Activated CD4-positive, alpha-beta memory T cell treated with anti-CD3 and anti-CD28 coated beads, Interleukin-2, amount 10 ng/mL, durations not matched to agents 7 days and 5 days (primary cell): ENCODE results near the gene IL34. TPM values are rescaled to one million over a fixed set of nuclear protein-coding genes. Genes with fewer than 3 reads are reported as not detected.
"Not testable (repeated sequence)": the region's sequence is repeated elsewhere in the genome, so short reads cannot be mapped to it uniquely, and the experiment has no call there.

Experiments
- CTCF ChIA-PET: fragments of 350-600 bp; sonication (Branson Sonifier 250); formaldehyde crosslinking; loops from one replicate; lab custom pipeline; 2021; ENCODE audit warnings: antibody characterized with exemption, inconsistent platforms; lab: Charles Lee
- POLR2A ChIA-PET: fragments of 350-600 bp; sonication (Branson Sonifier 250); formaldehyde crosslinking; loops from one replicate; lab custom pipeline; 2021; ENCODE audit warnings: antibody characterized with exemption; lab: Charles Lee
- DNase-seq: peaks from one replicate; pipeline ENCODE4 v3.0.0-alpha.2; 2020
- H3K27ac Mint-ChIP-seq: one replicate; pipeline ENCODE4 v1.8.0; 2021; ENCODE audit warnings: mild to moderate bottlenecking, mixed read lengths
- H3K27me3 Mint-ChIP-seq: one replicate; pipeline ENCODE4 v1.8.0; 2021; ENCODE audit warnings: mixed read lengths
- H3K36me3 Mint-ChIP-seq: one replicate; pipeline ENCODE4 v1.8.0; 2021; ENCODE audit warnings: low read depth, mixed read lengths
- H3K4me1 Mint-ChIP-seq: one replicate; pipeline ENCODE4 v1.8.0; 2021; ENCODE audit warnings: mixed read lengths
- H3K4me3 Mint-ChIP-seq: one replicate; pipeline ENCODE4 v1.8.0; 2021; ENCODE audit warnings: mild to moderate bottlenecking, mixed read lengths
- H3K9me3 Mint-ChIP-seq: one replicate; pipeline ENCODE4 v1.8.0; 2021; ENCODE audit warnings: mixed read lengths
- total RNA-seq, 2 experiments: library from RNA; stranded (reverse); gene quantifications; one replicate each; pipeline ENCODE4 v1.2.3, GENCODE V29; 2021

IL34 gene
- total RNA-seq, 2 experiments from 2014 or later: not detected

GRCh38 chr16:70665113-70665694 lies 18.8 kb downstream of the IL34 start:
- Mint-ChIP-seq H3K9me3 (no peaks in the 10 kb centered on the region), H3K27me3 (no peaks in the 10 kb centered on the region), H3K27ac (no peak overlapping the region), H3K4me3 (no peak overlapping the region), H3K4me1 (peaks cover 3% of the 10 kb centered on the region), H3K36me3 (no peaks in the 10 kb centered on the region)
- ChIA-PET POLR2A (no interaction called here), CTCF (no interaction called here)
- no peak for DNase-seq

GRCh38 chr16:70665806-70666735 lies 19.7 kb downstream of the IL34 start:
- Mint-ChIP-seq H3K36me3 (no peaks in the 10 kb centered on the region), H3K4me1 (no peaks in the 10 kb centered on the region), H3K4me3 (no peak overlapping the region), H3K9me3 (no peaks in the 10 kb centered on the region), H3K27ac (no peak overlapping the region), H3K27me3 (no peaks in the 10 kb centered on the region)
- DNase-seq: no peak
- ChIA-PET POLR2A (interaction anchor here (0.6 kb wide), 1 partner anchor 105 kb away, joined by 3 read pairs; no protein-coding TSS in a partner anchor), CTCF (interaction anchor here (0.9 to 2.6 kb wide), 2 partner anchors 12 to 105 kb away, joined by 5 to 8 read pairs; no protein-coding TSS in a partner anchor)

GRCh38 chr16:70670175-70670574 lies 23.8 kb downstream of the IL34 start:
- POLR2A ChIA-PET: no interaction called here
- H3K27me3 Mint-ChIP-seq: peaks cover 3% of the 10 kb centered on the region
- no peaks in the 10 kb centered on the region for H3K9me3 Mint-ChIP-seq
- no peak for DNase-seq
- no peak overlapping the region for H3K27ac Mint-ChIP-seq
- no peaks in the 10 kb centered on the region for H3K4me1 Mint-ChIP-seq
- H3K36me3 Mint-ChIP-seq: no peaks in the 10 kb centered on the region
- no peak overlapping the region for H3K4me3 Mint-ChIP-seq
- CTCF ChIA-PET: no interaction called here

GRCh38 chr16:70670938-70671337 lies 24.6 kb downstream of the IL34 start:
- H3K36me3 Mint-ChIP-seq, CTCF ChIA-PET: not testable (repeated sequence)

GRCh38 chr16:70674221-70675014 lies 28.1 kb downstream of the IL34 start:
- Mint-ChIP-seq H3K36me3 (no peaks in the 10 kb centered on the region), H3K4me1 (peaks cover 5% of the 10 kb centered on the region), H3K9me3 (no peaks in the 10 kb centered on the region), H3K27me3 (peaks cover 3% of the 10 kb centered on the region), H3K4me3 (no peak overlapping the region), H3K27ac (no peak overlapping the region)
- POLR2A ChIA-PET: no interaction called here
- no peak for DNase-seq
- CTCF ChIA-PET: interaction anchor here (2.0 kb wide), 1 partner anchor 97 kb away, joined by 7 read pairs; no protein-coding TSS in a partner anchor

More at GRCh38 chr16:70670938-70671337, 24.6 kb downstream of the IL34 start:
- H3K27me3 Mint-ChIP-seq, H3K4me1 Mint-ChIP-seq, POLR2A ChIA-PET, H3K9me3 Mint-ChIP-seq, H3K27ac Mint-ChIP-seq, H3K4me3 Mint-ChIP-seq, DNase-seq: not testable (repeated sequence)

GRCh38 chr16:70675851-70676513 lies 29.6 kb downstream of the IL34 start:
- peaks cover 7% of the 10 kb centered on the region for H3K4me1 Mint-ChIP-seq
- no peaks in the 10 kb centered on the region for H3K9me3 Mint-ChIP-seq
- CTCF ChIA-PET: interaction anchor here (1.9 kb wide), 1 partner anchor 95 kb away, joined by 7 read pairs; no protein-coding TSS in a partner anchor
- no peaks in the 10 kb centered on the region for H3K36me3 Mint-ChIP-seq
- H3K4me3 Mint-ChIP-seq: no peak overlapping the region
- POLR2A ChIA-PET: interaction anchor here (1.2 kb wide), 1 partner anchor 73 kb away, joined by 3 read pairs; no protein-coding TSS in a partner anchor
- DNase-seq: no peak
- H3K27ac Mint-ChIP-seq: no peak overlapping the region
- H3K27me3 Mint-ChIP-seq: peaks cover 3% of the 10 kb centered on the region

GRCh38 chr16:70676675-70677498 lies 30.5 kb downstream of the IL34 start:
- no peak overlapping the region for H3K27ac Mint-ChIP-seq
- no peaks in the 10 kb centered on the region for H3K36me3 Mint-ChIP-seq
- ChIA-PET POLR2A (interaction anchor here (1.2 kb wide), 1 partner anchor 72 kb away, joined by 3 read pairs; no protein-coding TSS in a partner anchor), CTCF (interaction anchor here (1.9 kb wide), 1 partner anchor 94 kb away, joined by 7 read pairs; no protein-coding TSS in a partner anchor)
- peaks cover 7% of the 10 kb centered on the region for H3K4me1 Mint-ChIP-seq
- peaks cover 3% of the 10 kb centered on the region for H3K27me3 Mint-ChIP-seq
- no peak for DNase-seq
- H3K9me3 Mint-ChIP-seq: no peaks in the 10 kb centered on the region
- H3K4me3 Mint-ChIP-seq: no peak overlapping the region

GRCh38 chr16:70677499-70678120 lies 31.3 kb downstream of the IL34 start:
- Mint-ChIP-seq H3K27ac (no peak overlapping the region), H3K4me3 (no peak overlapping the region), H3K36me3 (no peaks in the 10 kb centered on the region), H3K27me3 (peaks cover 3% of the 10 kb centered on the region), H3K9me3 (no peaks in the 10 kb centered on the region), H3K4me1 (peaks cover 7% of the 10 kb centered on the region)
- ChIA-PET POLR2A (interaction anchor here (1.9 kb wide), 1 partner anchor 92 kb away, joined by 4 read pairs; no protein-coding TSS in a partner anchor), CTCF (interaction anchor here (3.8 kb wide), 1 partner anchor 94 kb away, joined by 28 read pairs; no protein-coding TSS in a partner anchor)
- no peak for DNase-seq

- Mint-ChIP-seq H3K9me3 (no peaks in the 10 kb centered on the region), H3K4me1 (peaks cover 7% of the 10 kb centered on the region), H3K27me3 (no peaks in the 10 kb centered on the region), H3K27ac (no peak overlapping the region), H3K4me3 (no peak overlapping the region), H3K36me3 (no peaks in the 10 kb centered on the region)
- ChIA-PET POLR2A (interaction anchor here (0.7 to 1.9 kb wide), 2 partner anchors 17 to 92 kb away, joined by 3 to 4 read pairs; no protein-coding TSS in a partner anchor), CTCF (interaction anchor here (1.1 to 3.8 kb wide), 2 partner anchors 10 to 93 kb away, joined by 4 to 28 read pairs; no protein-coding TSS in a partner anchor)
- DNase-seq: no peak
Observed at GRCh38 chr16:70678121-70678897, 31.9 kb downstream of the IL34 start.

- Mint-ChIP-seq H3K27ac (no peak overlapping the region), H3K36me3 (no peaks in the 10 kb centered on the region), H3K4me3 (no peak overlapping the region), H3K4me1 (peaks cover 7% of the 10 kb centered on the region), H3K9me3 (no peaks in the 10 kb centered on the region), H3K27me3 (peaks cover 4% of the 10 kb centered on the region)
- CTCF ChIA-PET: interaction anchor here (1.1 to 3.8 kb wide), 2 partner anchors 11 to 92 kb away, joined by 4 to 28 read pairs; no protein-coding TSS in a partner anchor
- POLR2A ChIA-PET: interaction anchor here (0.7 to 1.9 kb wide), 2 partner anchors 16 to 91 kb away, joined by 3 to 4 read pairs; no protein-coding TSS in a partner anchor
- DNase-seq: no peak
Observed at GRCh38 chr16:70678898-70679670, 32.7 kb downstream of the IL34 start.
